Measurements from ENCODE around the gene NPHS1.
"Not testable (repeated sequence)": the region's sequence is repeated elsewhere in the genome, so short reads cannot be mapped to it uniquely, and the experiment has no call there.

Gene NPHS1

GRCh38 chr19:35879068-35879467 lies 26.8 kb upstream of the NPHS1 start:
- no peak for DNase-seq

GRCh38 chr19:35874392-35874930 lies 22.2 kb upstream of the NPHS1 start:
- DNase-seq, result no peak

GRCh38 chr19:35872180-35872579 lies 19.9 kb upstream of the NPHS1 start:
- DNase-seq, result no peak

GRCh38 chr19:35871611-35872010 lies 19.3 kb upstream of the NPHS1 start:
- no peak for DNase-seq

GRCh38 chr19:35870798-35871197 lies 18.5 kb upstream of the NPHS1 start:
- DNase-seq, result no peak

GRCh38 chr19:35870124-35870736 lies 17.9 kb upstream of the NPHS1 start:
- not testable (repeated sequence) for DNase-seq

- DNase-seq, result peak; percentile 82
Observed at GRCh38 chr19:35869327-35870123, 17.2 kb upstream of the NPHS1 start.

GRCh38 chr19:35868823-35869326 lies 16.6 kb upstream of the NPHS1 start:
- no peak for DNase-seq

GRCh38 chr19:35868172-35868822 lies 16.0 kb upstream of the NPHS1 start, which contains the start of gene APLP1:
Gene APLP1, plus strand, starts transcription at chr19:35868574. Its CDS starts 63 bp downstream, at chr19:35868637.
- DNase-seq, result peak; percentile 76

- no peak for DNase-seq
Observed at GRCh38 chr19:35863018-35863417, 10.7 kb upstream of the NPHS1 start.

- DNase-seq, result no peak
Observed at GRCh38 chr19:35862528-35862927, 10.2 kb upstream of the NPHS1 start.

GRCh38 chr19:35861640-35862160 lies 9.4 kb upstream of the NPHS1 start:
- no peak for DNase-seq

GRCh38 chr19:35860818-35861639 lies 8.7 kb upstream of the NPHS1 start:
- DNase-seq, result no peak

- no peak for DNase-seq
Observed at GRCh38 chr19:35860436-35860817, 8.1 kb upstream of the NPHS1 start.

GRCh38 chr19:35859414-35859813 lies 7.1 kb upstream of the NPHS1 start:
- DNase-seq, result no peak

GRCh38 chr19:35858311-35858710 lies 6.0 kb upstream of the NPHS1 start:
- DNase-seq, result no peak

- DNase-seq, result peak; percentile 47
Observed at GRCh38 chr19:35856546-35857149, 4.3 kb upstream of the NPHS1 start, which contains the start of gene KIRREL2. Gene KIRREL2, plus strand, starts transcription at chr19:35856911. Its CDS starts 209 bp downstream, at chr19:35857120.

GRCh38 chr19:35853038-35853756 lies 893 bp upstream of the NPHS1 start:
- DNase-seq, result no peak

- DNase-seq, result peak; percentile 7
Observed at GRCh38 chr19:35851213-35852028, 883 bp downstream of the NPHS1 start.

GRCh38 chr19:35848919-35849505 lies 3.3 kb downstream of the NPHS1 start:
- no peak for DNase-seq
